ENCODE results near the gene LITAFD.
A peak's percentile ranks its signal among the peaks of the same experiment; 100 is the strongest.
"Not testable (repeated sequence)": the region's sequence is repeated elsewhere in the genome, so short reads cannot be mapped to it uniquely, and the experiment has no call there.

The LITAFD gene

GRCh38 chr16:8908810-8909468 is 26.8 kb downstream of the LITAFD start:
- H3K79me2 ChIP-seq (ENCODE audit: control insufficient read depth, insufficient read depth, low read length, unreplicated experiment), result peaks cover 6% of the 10 kb centered on the region
- no peak overlapping the region for H3K27ac ChIP-seq (ENCODE audit: low read depth, low read length)
- H3K4me3 ChIP-seq (ENCODE audit: low read depth, low read length), result no peak overlapping the region
- no peaks in the 10 kb centered on the region for H3K4me1 ChIP-seq (ENCODE audit: control insufficient read depth, insufficient read depth, low read length, unreplicated experiment)
- H2AFZ ChIP-seq (ENCODE audit: low read length, unreplicated experiment), result no peak overlapping the region
- H3K27me3 ChIP-seq (ENCODE audit: insufficient read depth, low read length), result no peaks in the 10 kb centered on the region
- peaks cover 32% of the 10 kb centered on the region for H3K36me3 ChIP-seq (ENCODE audit: insufficient read depth, low read length)

- Histone ChIP-seq H3K4me3 (ENCODE audit: low read depth, low read length) (no peak overlapping the region), H3K27ac (ENCODE audit: low read depth, low read length) (no peak overlapping the region), H2AFZ (ENCODE audit: low read length, unreplicated experiment) (no peak overlapping the region), H3K79me2 (ENCODE audit: control insufficient read depth, insufficient read depth, low read length, unreplicated experiment) (peaks cover 8% of the 10 kb centered on the region), H3K27me3 (ENCODE audit: insufficient read depth, low read length) (no peaks in the 10 kb centered on the region), H3K36me3 (ENCODE audit: insufficient read depth, low read length) (peaks cover 29% of the 10 kb centered on the region), H3K4me1 (ENCODE audit: control insufficient read depth, insufficient read depth, low read length, unreplicated experiment) (no peaks in the 10 kb centered on the region)
Measured at GRCh38 chr16:8910811-8911210, 28.7 kb downstream of the LITAFD start.

- no peak overlapping the region for H2AFZ ChIP-seq (ENCODE audit: low read length, unreplicated experiment)
- H3K4me1 ChIP-seq (ENCODE audit: control insufficient read depth, insufficient read depth, low read length, unreplicated experiment), result no peaks in the 10 kb centered on the region
- H3K79me2 ChIP-seq (ENCODE audit: control insufficient read depth, insufficient read depth, low read length, unreplicated experiment), result peaks cover 8% of the 10 kb centered on the region
- H3K27me3 ChIP-seq (ENCODE audit: insufficient read depth, low read length), result no peaks in the 10 kb centered on the region
- no peak overlapping the region for H3K27ac ChIP-seq (ENCODE audit: low read depth, low read length)
- H3K4me3 ChIP-seq (ENCODE audit: low read depth, low read length), result no peak overlapping the region
- H3K36me3 ChIP-seq (ENCODE audit: insufficient read depth, low read length), result peaks cover 25% of the 10 kb centered on the region
Measured at GRCh38 chr16:8912793-8913192, 30.6 kb downstream of the LITAFD start.

- H3K27me3 ChIP-seq (ENCODE audit: insufficient read depth, low read length), result no peaks in the 10 kb centered on the region
- H3K27ac ChIP-seq (ENCODE audit: low read depth, low read length), result no peak overlapping the region
- H3K79me2 ChIP-seq (ENCODE audit: control insufficient read depth, insufficient read depth, low read length, unreplicated experiment), result peaks cover 5% of the 10 kb centered on the region
- peaks cover 17% of the 10 kb centered on the region for H3K36me3 ChIP-seq (ENCODE audit: insufficient read depth, low read length)
- H3K4me1 ChIP-seq (ENCODE audit: control insufficient read depth, insufficient read depth, low read length, unreplicated experiment), result no peaks in the 10 kb centered on the region
- H3K4me3 ChIP-seq (ENCODE audit: low read depth, low read length), result no peak overlapping the region
- H2AFZ ChIP-seq (ENCODE audit: low read length, unreplicated experiment), result no peak overlapping the region
Measured at GRCh38 chr16:8914098-8914497, 31.9 kb downstream of the LITAFD start.

- peaks cover 2% of the 10 kb centered on the region for H3K79me2 ChIP-seq (ENCODE audit: control insufficient read depth, insufficient read depth, low read length, unreplicated experiment)
- H3K4me3 ChIP-seq (ENCODE audit: low read depth, low read length), result no peak overlapping the region
- no peak overlapping the region for H2AFZ ChIP-seq (ENCODE audit: low read length, unreplicated experiment)
- H3K4me1 ChIP-seq (ENCODE audit: control insufficient read depth, insufficient read depth, low read length, unreplicated experiment), result no peaks in the 10 kb centered on the region
- H3K27me3 ChIP-seq (ENCODE audit: insufficient read depth, low read length), result no peaks in the 10 kb centered on the region
- no peak overlapping the region for H3K27ac ChIP-seq (ENCODE audit: low read depth, low read length)
- H3K36me3 ChIP-seq (ENCODE audit: insufficient read depth, low read length), result peaks cover 12% of the 10 kb centered on the region
Measured at GRCh38 chr16:8915722-8916301, 33.7 kb downstream of the LITAFD start.

GRCh38 chr16:8916541-8917225 is 34.5 kb downstream of the LITAFD start:
- peaks cover 2% of the 10 kb centered on the region for H3K79me2 ChIP-seq (ENCODE audit: control insufficient read depth, insufficient read depth, low read length, unreplicated experiment)
- peaks cover 5% of the 10 kb centered on the region for H3K36me3 ChIP-seq (ENCODE audit: insufficient read depth, low read length)
- H3K4me3 ChIP-seq (ENCODE audit: low read depth, low read length), result no peak overlapping the region
- no peaks in the 10 kb centered on the region for H3K4me1 ChIP-seq (ENCODE audit: control insufficient read depth, insufficient read depth, low read length, unreplicated experiment)
- no peak overlapping the region for H2AFZ ChIP-seq (ENCODE audit: low read length, unreplicated experiment)
- no peak overlapping the region for H3K27ac ChIP-seq (ENCODE audit: low read depth, low read length)
- H3K27me3 ChIP-seq (ENCODE audit: insufficient read depth, low read length), result no peaks in the 10 kb centered on the region

GRCh38 chr16:8917336-8917735 is 35.2 kb downstream of the LITAFD start:
- H3K36me3 ChIP-seq (ENCODE audit: insufficient read depth, low read length); H3K4me1 ChIP-seq (ENCODE audit: control insufficient read depth, insufficient read depth, low read length, unreplicated experiment); H2AFZ ChIP-seq (ENCODE audit: low read length, unreplicated experiment); H3K4me3 ChIP-seq (ENCODE audit: low read depth, low read length); H3K27me3 ChIP-seq (ENCODE audit: insufficient read depth, low read length); H3K27ac ChIP-seq (ENCODE audit: low read depth, low read length); H3K79me2 ChIP-seq (ENCODE audit: control insufficient read depth, insufficient read depth, low read length, unreplicated experiment): not testable (repeated sequence)

GRCh38 chr16:8919089-8919933 is 37.2 kb downstream of the LITAFD start:
- H3K27ac ChIP-seq (ENCODE audit: low read depth, low read length), result no peak overlapping the region
- no peak overlapping the region for H2AFZ ChIP-seq (ENCODE audit: low read length, unreplicated experiment)
- H3K36me3 ChIP-seq (ENCODE audit: insufficient read depth, low read length), result peaks cover 9% of the 10 kb centered on the region
- H3K79me2 ChIP-seq (ENCODE audit: control insufficient read depth, insufficient read depth, low read length, unreplicated experiment), result peaks cover 14% of the 10 kb centered on the region
- no peaks in the 10 kb centered on the region for H3K4me1 ChIP-seq (ENCODE audit: control insufficient read depth, insufficient read depth, low read length, unreplicated experiment)
- H3K4me3 ChIP-seq (ENCODE audit: low read depth, low read length), result no peak overlapping the region
- H3K27me3 ChIP-seq (ENCODE audit: insufficient read depth, low read length), result no peaks in the 10 kb centered on the region

GRCh38 chr16:8919934-8920462 is 37.8 kb downstream of the LITAFD start:
- Histone ChIP-seq H3K36me3 (ENCODE audit: insufficient read depth, low read length) (peaks cover 8% of the 10 kb centered on the region; the same call in 1 of the 2 replicates), H2AFZ (ENCODE audit: low read length, unreplicated experiment) (no peak overlapping the region), H3K79me2 (ENCODE audit: control insufficient read depth, insufficient read depth, low read length, unreplicated experiment) (peaks cover 21% of the 10 kb centered on the region), H3K4me3 (ENCODE audit: low read depth, low read length) (no peak overlapping the region), H3K27ac (ENCODE audit: low read depth, low read length) (no peak overlapping the region), H3K4me1 (ENCODE audit: control insufficient read depth, insufficient read depth, low read length, unreplicated experiment) (no peaks in the 10 kb centered on the region), H3K27me3 (ENCODE audit: insufficient read depth, low read length) (no peaks in the 10 kb centered on the region)

- H3K36me3 ChIP-seq (ENCODE audit: insufficient read depth, low read length), result peaks cover 8% of the 10 kb centered on the region; the same call in 1 of the 2 replicates
- H3K79me2 ChIP-seq (ENCODE audit: control insufficient read depth, insufficient read depth, low read length, unreplicated experiment), result peaks cover 29% of the 10 kb centered on the region
- no peaks in the 10 kb centered on the region for H3K27me3 ChIP-seq (ENCODE audit: insufficient read depth, low read length)
- no peaks in the 10 kb centered on the region for H3K4me1 ChIP-seq (ENCODE audit: control insufficient read depth, insufficient read depth, low read length, unreplicated experiment)
- peak overlapping the region; percentile 30 for H3K27ac ChIP-seq (ENCODE audit: low read depth, low read length)
- no peak overlapping the region for H3K4me3 ChIP-seq (ENCODE audit: low read depth, low read length)
- H2AFZ ChIP-seq (ENCODE audit: low read length, unreplicated experiment), result no peak overlapping the region
Measured at GRCh38 chr16:8920645-8921346, 38.6 kb downstream of the LITAFD start.
